Measurements from ENCODE around the gene INPP5B.
"Not testable (repeated sequence)": the region's sequence is repeated elsewhere in the genome, so short reads cannot be mapped to it uniquely, and the experiment has no call there.

INPP5B gene

DNA sequence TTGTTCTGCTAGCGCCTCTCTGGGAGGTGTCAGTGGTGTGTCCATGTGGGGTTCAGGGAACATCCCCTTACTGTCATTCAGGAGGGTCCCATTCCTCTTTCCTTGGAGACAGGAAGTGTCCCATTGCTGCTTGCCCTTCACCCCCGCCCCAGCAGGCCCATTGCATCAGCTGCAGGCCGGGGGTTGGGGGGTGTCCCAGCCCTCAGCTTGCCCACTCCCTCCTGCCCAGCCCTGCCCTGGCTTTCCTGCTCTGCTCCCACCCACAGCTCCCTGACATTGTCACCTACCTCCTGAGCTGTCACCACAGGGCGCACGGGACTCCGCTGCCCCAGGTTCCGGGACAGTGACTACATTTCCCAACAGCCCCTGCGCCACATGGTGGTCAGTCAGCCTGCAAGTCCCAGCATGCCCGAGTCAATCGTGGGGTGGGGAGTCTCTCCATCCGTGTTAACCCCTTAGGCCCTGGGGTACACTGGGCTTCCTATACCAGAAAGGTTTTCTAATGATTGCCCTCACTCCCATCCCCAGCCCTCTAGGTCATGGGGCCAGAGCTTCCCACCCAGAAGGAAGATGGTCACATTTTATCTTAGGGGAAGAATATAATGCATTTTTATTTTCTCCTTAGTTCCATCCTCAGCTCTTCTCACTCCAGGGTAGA lies at the start of gene INPP5B:
TSS of gene INPP5B (minus strand) at position 351 of the 658 bp plus-strand sequence. CDS start 745 bp downstream, outside the sequence.
- peak; percentile 82 to 88 for DNase-seq

DNA sequence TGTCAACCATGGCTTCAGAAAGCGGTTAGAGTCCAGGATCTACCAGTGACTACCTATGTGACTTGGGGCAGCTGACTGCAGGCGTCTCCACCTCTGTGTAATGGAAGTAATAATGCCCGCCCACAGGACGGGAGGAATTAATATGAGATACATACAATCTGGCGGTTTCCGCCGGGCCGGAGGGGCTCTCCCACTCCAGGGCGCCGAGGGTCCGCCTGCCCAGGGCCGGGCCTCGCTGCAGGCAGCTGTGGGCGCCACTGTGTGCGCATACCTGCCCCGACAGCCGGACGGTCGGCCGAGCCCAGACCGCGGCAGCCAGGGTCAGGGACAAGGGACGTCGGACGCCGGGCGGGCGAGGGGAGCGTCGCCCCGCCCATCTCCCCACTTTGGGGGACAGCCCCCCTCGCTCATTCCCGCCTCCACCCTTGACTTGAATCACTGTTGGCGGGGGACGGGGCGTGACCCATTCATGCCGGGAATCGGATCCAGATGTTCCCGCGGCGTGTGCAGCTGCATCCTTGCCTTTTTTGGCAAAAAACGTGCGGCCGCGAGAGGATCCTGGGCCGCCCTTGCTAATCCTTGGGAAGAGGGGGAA lies 49.0 kb upstream of the INPP5B start:
- no peak for DNase-seq

DNA sequence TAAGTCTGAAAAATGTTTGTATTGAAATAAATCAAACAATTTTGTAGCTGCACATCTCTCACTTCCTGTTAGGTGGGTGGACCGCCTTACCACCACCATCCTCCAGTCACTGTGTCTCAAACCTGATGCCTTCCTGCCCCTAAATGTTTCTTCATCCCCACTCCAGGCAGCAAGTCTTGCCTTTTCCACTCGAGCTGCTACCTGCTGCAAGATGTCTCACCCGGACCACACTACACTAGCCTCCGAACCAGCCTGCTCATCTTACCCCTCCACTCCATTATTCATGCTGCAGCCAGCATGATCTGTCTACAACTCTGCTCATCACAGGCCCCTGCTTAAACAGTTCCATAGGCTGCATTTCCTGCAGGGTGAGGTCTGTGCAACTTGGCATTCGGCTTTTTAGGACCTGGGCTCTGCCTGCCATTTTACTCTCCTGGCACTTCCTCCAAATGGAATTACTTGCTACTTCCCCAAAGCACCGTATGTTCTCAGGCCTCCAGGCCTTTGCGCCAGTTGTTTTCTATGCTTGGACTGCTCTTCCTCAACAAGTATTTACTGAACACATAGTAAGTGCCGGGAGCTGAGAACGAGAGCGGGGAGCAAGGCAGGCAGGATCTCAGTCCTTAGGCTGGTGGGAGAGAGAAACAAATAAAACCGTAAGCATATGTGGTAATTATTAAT lies 48.2 kb upstream of the INPP5B start:
- DNase-seq, result no peak

DNA sequence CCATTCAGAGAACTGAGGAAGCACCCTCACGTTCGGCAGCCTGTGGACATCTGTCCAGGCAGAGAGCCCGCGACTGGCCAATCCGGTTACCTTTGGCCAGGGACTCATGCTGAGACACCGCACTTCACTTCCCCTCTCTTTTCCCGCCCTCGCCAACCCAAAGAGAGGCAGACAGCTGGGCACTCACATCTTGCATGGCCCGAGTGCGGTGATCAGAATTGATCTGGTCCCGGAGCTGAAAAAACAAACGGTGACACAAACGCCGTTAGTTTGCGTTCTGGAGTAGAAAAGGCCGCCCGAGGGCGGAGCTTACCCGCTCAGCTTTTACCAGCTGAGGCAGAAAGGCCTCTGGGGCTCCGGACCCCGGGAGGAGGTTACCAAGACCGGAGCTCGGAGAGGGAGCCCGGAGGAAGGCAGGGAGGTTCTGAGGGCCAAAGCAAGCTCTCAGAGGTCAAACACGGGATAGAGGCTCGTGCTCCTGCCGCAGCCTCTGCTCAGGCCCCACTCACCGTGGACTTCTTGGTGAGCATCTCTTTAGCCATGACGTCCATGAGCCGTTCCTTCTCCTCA lies 42.6 kb upstream of the INPP5B start:
- peak in 1 of 2 experiments; percentile 14 for DNase-seq

DNA sequence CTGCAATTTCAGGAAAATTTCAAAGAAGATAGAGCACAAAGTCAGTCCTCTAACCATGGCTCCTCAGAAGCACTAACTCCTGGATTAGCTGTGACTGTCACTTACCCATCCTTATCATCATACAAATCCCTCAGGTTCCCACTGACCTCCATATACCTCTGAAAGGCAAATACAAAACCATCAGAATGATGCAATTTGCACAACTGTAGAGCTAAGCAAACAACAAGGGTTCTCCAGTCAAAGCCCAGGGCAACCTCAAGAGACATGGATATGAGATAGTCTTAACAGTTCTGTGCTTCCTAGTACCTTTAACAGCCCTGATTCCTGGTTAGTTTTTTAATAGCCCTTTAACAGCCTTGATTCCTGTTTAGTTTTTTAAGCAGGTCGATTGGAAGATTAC lies 40.8 kb upstream of the INPP5B start:
- no peak for DNase-seq

DNA sequence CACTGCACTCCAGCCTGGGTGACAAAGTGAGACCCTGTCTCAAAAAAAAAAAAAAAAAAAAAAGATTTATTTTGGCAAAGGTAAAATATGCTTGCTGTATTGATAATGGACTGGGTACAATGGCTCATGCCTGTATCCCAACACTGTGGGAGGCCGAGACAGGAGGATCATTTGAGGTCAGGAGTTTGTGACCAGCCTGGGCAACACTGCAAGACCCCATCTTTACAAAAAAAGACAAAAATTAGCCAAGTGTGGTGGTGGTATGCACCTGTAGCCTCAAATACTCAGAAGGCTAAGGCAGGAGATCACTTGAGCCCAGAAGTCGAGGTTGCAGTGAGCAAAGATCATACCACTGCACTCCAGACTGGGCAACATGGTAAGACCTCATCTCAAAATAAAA lies 36.7 kb upstream of the INPP5B start:
- no peak for DNase-seq

DNA sequence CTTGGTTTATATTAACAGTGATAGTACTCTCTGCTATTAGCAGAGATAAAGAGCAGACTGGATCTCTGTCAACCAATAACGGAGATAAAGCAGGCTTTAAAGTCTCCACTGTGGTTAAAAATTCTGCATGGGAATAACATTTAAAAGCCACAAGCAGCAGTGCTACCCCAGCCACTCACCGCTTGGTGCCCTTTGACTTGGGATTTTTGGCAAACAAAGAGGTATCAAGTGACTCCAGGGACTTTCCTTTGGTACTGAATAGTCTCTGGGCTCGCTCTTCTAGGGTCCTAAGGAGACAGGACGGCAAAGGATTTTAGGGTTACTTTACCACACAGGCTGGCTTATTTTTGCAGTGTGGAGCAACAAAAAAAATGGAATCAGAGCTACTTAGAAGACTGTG lies 31.7 kb upstream of the INPP5B start:
- DNase-seq, result no peak

DNA sequence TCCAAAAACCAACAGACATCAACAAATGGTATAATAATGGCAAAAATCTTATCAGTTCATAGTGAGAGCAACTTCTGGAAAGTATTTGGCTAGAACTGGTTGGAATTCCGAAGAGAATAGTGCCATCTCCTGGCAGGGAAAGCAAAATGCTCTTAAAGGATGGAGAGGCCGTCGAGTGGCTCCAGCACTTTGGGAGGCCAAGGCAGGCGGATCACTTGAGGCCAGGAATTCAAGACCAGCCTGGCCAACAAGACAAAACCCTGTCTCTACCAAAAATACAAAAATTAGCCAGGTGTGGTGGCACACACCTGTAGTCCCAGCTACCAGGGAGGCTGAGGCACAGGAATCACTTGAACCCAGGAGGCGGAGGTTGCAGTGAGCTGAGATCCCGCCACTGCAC lies 28.2 kb upstream of the INPP5B start:
- DNase-seq, result peak; percentile 36 to 45

DNA sequence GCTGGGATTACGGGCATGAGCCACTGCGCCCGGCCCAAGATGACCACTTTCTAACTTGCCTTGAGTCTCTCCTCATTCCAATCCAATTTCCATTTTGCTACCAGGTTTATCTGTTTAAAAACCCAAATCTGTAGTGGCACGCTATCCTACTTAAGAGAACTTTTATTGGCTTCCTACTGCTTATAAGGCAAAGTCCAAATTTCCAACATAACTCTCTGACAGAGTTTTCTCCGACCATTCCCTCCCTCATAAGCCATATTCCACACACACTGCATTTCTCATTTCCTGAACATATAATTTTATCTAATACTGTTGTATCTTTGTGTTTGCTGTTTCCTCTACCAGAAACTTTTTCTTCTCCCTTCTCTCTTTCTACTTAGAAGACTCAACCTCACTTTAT lies 27.7 kb upstream of the INPP5B start:
- DNase-seq, result no peak

DNA sequence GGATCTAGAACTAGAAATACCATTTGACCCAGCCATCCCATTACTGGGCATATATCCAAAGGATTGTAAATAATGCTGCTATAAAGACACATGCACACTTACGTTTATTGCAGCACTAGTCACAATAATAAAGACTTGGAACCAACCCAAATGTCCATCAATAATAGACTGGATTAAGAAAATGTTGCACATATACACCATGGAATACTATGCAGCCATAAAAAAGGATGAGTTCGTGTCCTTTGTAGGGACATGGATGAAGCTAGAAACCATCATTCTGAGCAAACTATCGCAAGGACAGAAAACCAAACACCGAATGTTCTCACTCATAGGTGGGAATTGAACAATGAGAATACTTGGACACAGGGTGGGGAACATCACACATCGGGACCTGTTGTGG lies 26.8 kb upstream of the INPP5B start:
- DNase-seq, result not testable (repeated sequence)

DNA sequence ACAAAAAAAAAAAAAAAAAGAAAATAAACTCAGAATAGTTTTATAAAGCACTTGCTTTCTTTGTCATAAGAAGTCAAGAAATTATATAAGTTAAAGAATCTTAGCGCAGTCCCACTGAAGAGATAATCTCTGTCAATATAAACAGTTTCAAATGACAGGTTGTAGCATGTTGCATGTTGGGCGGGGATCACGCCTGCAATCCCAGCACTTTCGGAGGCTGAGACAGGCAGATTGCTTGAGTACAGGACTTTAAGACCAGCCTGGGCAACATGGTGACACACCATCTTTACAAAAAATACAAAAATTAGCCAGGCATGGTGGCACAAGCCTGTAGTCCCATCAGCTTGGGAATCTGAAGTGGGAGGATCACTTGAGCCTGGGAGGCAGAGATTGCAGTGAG lies 18.4 kb upstream of the INPP5B start:
- no peak for DNase-seq

DNA sequence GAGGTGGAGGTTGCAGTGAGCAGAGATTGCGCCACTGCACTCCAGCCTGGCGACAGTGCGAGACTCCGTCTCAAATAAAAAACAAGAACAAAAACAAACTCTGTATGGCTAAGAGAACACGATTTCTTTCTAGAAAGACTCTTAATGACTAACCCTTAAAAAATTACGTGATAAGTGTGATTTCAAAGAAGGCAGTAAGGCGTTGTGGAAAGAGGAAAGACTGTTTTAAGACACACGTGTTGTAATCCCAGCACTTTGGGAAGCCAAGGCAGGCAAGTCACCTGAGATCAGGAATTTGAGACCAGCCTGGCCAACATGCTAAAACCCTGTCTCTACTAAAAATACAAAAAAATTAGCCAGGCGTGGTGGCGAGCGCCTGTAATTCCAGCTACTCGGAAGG lies 17.3 kb upstream of the INPP5B start:
- DNase-seq, result not testable (repeated sequence)

DNA sequence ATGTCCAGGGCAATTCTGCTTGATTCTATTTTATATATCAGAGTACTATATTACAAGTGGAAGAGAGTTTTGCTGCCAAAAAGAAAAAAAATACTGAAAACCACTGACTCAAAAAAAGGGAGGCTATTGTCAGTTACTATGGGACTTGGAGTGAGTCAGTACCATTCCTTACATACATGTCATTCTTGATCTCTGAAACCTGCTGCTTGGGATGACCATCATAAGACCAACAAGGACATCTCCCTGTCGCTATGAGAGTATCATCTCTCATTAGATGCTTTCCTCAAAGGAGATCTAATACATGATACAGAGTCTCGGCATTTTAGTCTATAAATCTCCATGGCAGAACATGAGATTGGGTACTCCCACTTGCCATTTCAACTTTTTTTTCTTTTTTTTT lies 11.8 kb upstream of the INPP5B start:
- no peak for DNase-seq

DNA sequence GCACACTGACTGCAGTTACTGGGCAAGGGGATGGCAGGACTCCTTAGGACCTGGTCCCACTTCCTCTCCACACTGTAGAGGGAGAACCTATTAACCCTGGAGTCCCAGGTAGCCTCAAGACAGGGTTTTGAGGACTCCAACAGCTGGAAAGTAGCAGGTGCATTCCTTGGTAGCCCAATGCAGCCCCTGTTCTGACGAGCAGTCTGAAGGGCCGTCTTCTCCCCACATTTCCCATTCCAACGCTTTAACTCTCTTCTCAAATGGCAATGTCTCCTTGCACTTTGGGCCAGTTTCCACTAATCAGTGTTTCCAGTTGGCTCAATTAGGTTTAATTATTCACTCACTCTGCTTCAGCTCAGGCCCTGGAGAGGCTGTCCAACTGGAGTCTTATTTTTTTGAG lies 8.8 kb upstream of the INPP5B start:
- no peak for DNase-seq

DNA sequence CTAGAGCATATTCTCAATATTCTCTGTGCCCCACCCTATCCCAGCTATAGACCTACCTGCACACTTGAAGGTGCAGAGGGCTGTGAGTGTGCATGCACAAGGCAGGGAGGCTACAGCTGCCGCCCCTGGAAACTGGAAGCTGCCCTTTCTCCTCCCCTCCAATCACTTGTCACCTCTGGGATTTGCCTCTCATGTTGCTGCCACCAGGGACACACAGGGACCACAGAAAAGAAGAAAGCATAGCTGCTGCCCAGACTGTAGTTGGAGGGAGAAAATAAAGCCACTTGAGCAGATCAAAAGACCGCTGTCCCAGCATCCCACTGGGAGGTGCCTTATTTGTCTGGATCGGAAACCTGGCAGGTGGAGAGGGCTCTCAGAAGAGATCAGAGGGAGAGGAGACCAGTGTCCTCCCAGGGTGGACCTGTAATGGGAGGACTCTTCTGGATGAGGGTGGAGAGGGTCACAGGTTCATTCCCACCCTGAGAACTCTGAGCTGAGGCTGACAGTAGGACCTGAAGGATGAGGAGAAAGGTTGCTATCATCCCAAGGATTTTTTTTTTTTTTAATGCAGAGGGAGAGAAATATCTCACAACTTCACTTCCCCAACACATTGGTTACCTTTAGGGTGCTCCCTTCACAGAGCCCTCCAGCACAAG lies 7.6 kb upstream of the INPP5B start:
- peak in 1 of 2 experiments; percentile 18 for DNase-seq

DNA sequence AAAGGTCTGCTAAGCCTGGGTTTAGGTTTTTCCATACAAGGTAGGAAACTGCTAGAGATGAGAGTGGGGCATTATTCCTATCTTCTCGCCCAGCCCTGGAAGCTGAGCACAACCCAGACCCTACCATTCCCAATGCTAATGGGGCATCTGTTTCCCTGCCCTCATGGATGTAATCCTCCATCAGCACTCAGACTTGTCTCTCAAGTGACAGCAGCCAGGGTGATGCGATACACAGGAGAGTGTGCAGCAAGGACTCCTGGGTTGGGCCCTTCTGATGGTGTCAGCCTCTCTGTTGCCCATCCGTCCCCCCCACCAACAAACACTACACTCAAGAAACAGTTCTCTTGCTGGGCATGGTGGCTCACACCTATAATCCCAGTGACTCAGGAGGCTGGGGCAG lies 5.9 kb upstream of the INPP5B start:
- no peak for DNase-seq

DNA sequence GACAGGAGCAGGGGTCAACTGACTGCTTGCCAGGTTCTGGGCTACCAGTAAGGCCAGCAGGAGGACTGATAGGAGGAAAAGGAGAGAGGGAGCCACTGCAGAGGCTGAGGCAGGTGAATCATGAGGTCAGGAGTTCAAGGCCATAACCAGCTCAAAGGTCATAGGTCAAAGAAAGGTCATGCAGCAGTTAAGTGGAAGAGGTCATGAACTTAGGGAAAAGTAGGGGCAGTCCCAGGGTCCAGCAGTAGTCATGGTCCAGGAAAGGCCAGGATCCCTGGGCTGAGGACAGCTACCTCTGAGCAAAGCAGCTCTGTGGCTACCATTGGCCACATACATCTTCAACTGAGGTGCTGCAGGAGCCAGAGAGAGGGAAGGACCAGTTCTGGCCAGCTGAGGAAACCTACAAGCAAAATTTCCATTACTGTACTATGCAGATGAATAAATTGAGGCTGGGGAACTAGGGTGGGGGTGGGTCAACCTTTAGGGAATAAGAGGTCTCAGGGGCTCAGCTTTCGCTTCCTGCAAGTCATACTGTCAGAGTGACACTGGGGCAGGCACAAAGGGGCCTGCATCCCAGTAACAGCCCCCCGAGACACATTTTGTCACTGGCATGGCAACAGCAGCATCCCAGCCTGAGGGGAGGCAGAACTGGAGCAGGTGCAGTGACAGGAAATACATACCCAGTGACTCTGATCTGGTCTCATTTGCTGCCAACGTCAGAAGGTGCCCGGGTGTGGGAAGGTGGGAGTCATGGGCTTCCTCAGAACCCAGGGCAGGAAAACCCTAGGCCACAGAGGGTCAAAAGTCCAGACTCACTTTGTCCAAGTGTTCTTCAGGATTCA lies 5.2 kb upstream of the INPP5B start:
- DNase-seq, result no peak

DNA sequence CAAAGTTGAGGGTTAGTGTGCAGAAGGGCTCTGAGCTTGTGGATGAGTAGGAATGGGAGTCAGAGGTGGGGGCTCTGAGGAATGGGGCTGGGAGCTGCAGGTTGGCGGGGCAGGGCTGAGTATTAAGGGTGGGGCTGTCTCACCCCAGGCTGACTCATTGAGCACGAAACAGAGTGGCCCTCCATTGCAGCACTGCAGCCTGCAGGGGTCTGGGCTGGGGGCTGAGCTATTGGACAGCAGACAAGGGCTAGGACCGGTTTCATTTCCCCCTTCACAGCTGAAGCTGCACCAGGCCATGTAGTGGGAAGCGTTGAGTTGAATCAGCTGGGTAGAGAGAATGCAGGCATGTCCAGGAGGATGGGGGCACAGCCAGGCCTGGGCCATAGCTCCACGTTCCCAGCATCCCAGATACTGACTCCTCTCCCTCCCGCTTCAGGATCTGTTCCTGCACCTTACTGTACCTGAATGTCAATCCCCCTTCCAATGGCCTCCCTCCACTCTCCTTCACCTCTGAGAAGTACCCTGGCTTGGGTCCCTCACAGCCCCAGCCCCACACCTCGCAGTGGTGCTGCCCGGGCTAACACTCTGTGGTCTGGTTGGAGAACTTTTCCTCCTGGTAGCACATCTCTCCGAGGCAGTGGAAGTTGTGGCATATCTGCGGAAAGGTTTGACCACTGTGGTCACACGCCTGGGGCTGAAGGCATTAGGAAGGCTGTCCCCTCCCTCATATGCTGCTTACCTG lies 4.4 kb upstream of the INPP5B start:
- no peak for DNase-seq

DNA sequence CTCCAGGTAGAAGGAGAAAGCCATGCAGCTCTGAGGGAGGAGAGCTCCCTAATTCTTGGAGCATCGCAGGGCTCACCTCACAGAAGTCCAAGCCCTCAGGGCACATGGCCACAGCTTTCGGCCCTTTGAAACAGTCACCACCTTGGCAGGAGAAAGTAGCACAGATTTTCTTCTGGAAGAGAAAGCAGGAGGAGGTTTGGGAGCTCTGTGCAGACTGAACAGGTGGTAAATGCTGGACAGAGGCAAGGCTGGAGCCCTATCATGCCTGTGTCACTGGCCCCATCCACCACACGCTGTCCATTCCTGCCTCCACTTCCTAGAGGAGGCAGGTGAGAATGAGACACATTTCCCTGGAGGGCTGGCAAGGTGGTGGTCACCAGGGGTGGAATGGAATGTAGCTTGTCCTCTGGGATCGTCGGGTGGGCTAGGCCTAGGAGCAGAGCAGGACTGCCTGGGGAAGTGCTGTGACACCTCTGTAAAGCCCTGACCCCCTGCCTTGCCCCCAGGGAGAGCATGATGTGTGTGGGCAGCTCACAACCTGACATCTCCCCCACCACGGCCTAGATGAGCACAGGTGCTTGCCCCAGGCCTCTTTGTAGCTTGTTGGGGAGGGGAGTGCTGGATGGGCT lies 2.8 kb upstream of the INPP5B start:
- no peak for DNase-seq

DNA sequence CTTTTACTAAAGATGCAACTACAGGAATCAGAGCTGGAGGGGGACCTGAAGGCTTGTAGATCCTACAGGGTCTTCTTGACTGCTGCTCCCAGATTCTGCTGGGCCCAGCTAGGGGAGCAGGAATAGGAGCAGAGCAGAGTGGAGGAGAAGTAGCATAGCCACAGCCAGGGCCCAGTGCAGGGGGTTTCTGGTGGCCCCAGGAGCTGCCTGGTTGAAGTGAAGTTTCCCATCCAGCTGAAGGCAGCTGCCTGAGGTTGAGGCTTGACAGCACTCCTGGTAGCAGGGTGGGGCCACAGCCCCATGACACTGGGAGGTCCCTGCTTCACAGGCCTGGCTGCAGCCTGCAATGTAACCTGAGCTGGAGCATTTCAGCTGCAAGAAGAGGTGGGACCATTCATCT lies 2.0 kb upstream of the INPP5B start:
- DNase-seq, result no peak

DNA sequence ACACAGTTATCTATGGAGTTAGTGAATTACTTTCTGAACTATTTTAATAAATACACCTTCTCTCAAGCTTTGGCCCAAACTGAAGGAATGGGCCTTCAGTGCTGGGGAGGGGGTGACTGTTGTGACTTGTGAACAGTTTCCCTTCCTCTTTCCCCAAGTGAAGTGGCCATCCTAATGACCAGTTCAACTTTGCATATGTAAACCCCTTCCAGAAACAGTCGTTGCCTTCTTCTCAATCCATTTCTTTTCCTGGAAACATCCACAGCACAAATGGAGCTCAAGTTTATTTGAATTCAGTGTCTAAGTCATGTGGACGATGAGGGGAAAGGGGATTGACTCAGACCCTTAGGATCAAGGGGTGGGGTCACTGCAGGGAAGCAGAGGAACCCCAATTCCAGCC lies 1.3 kb upstream of the INPP5B start:
- DNase-seq, result no peak
